GM18951 (cell line): ENCODE results near the gene C1QTNF7.

Experiments
- POLR2A ChIP-seq: IDR thresholded peaks from 4 replicates; pipeline ENCODE4 v1.6.1; 2011; ENCODE audit warnings: mild to moderate bottlenecking; ENCODE audit not compliant: insufficient read length, insufficient read depth; ENCODE audit errors: extremely low read depth
- in situ Hi-C: fragments of 300-500 bp; cut with MboI; formaldehyde crosslinking; loops from one replicate; pipeline ENCODE4 v1.12.0; 2022; ENCODE audit warnings: low sequenced_read_pairs, mixed read lengths, inconsistent platforms; ENCODE audit not compliant: unreplicated experiment

Gene C1QTNF7

GRCh38 chr4:15427701-15428100 lies at the start of gene C1QTNF7:
Gene C1QTNF7 (plus strand): TSS chr4:15428033. CDS start chr4:15435744, 7,711 bp downstream.
- TF ChIP-seq POLR2A, result no peak
- in situ Hi-C loops, result no loop called here

GRCh38 chr4:15378062-15378461 lies 49.8 kb upstream of the C1QTNF7 start:
- TF ChIP-seq POLR2A, result no peak
- in situ Hi-C loops, result no loop called here

GRCh38 chr4:15378493-15378892 lies 49.3 kb upstream of the C1QTNF7 start:
- no peak for TF ChIP-seq POLR2A
- in situ Hi-C loops, result no loop called here

GRCh38 chr4:15381806-15382338 lies 46.0 kb upstream of the C1QTNF7 start:
- no peak for TF ChIP-seq POLR2A
- in situ Hi-C loops, result no loop called here

- no peak for TF ChIP-seq POLR2A
- in situ Hi-C loops, result no loop called here
Measured at GRCh38 chr4:15382669-15383273, 45.1 kb upstream of the C1QTNF7 start.

- in situ Hi-C loops, result no loop called here
- no peak for TF ChIP-seq POLR2A
Measured at GRCh38 chr4:15385515-15385914, 42.3 kb upstream of the C1QTNF7 start.

GRCh38 chr4:15385928-15386327 lies 41.9 kb upstream of the C1QTNF7 start:
- in situ Hi-C loops, result no loop called here
- TF ChIP-seq POLR2A, result no peak

GRCh38 chr4:15390494-15390893 lies 37.3 kb upstream of the C1QTNF7 start:
- in situ Hi-C loops, result loop anchor here (10.0 kb wide), 1 partner anchor 156 kb away; no protein-coding TSS in a partner anchor

GRCh38 chr4:15392053-15392805 lies 35.6 kb upstream of the C1QTNF7 start:
- no peak for TF ChIP-seq POLR2A
- in situ Hi-C loops, result loop anchor here (10.0 kb wide), 1 partner anchor 157 kb away; no protein-coding TSS in a partner anchor

More at GRCh38 chr4:15390494-15390893, 37.3 kb upstream of the C1QTNF7 start:
- no peak for TF ChIP-seq POLR2A

GRCh38 chr4:15395311-15395710 lies 32.5 kb upstream of the C1QTNF7 start:
- in situ Hi-C loops, result loop anchor here (10.0 kb wide), 1 partner anchor 161 kb away; no protein-coding TSS in a partner anchor
- no peak for TF ChIP-seq POLR2A

- in situ Hi-C loops, result loop anchor here (10.0 kb wide), 1 partner anchor 161 kb away; no protein-coding TSS in a partner anchor
- no peak for TF ChIP-seq POLR2A
Measured at GRCh38 chr4:15396157-15396800, 31.6 kb upstream of the C1QTNF7 start.

- in situ Hi-C loops, result loop anchor here (10.0 kb wide), 1 partner anchor 163 kb away; no protein-coding TSS in a partner anchor
- TF ChIP-seq POLR2A, result no peak
Measured at GRCh38 chr4:15398001-15398400, 29.8 kb upstream of the C1QTNF7 start.

- in situ Hi-C loops, result loop anchor here (10.0 kb wide), 1 partner anchor 164 kb away; no protein-coding TSS in a partner anchor
- no peak for TF ChIP-seq POLR2A
Measured at GRCh38 chr4:15398732-15399131, 29.1 kb upstream of the C1QTNF7 start.
